Hepatocyte (in vitro differentiated cells): Measurements from ENCODE around the gene RBMS1.

Experiments used
- EZH2 ChIP-seq: fragments of 200-600 bp; sonication (generic); IDR thresholded peaks from 2 replicates; pipeline ENCODE4 v1.6.1; 2016; ENCODE audit warnings: antibody characterized with exemption, mild to moderate bottlenecking, borderline replicate concordance
- EZH2phosphoT487 ChIP-seq: fragments of 200-600 bp; sonication (generic); IDR thresholded peaks from one replicate; pipeline ENCODE4 v1.6.1; 2018; ENCODE audit warnings: antibody characterized with exemption, mild to moderate bottlenecking, low read depth, moderate library complexity; ENCODE audit not compliant: unreplicated experiment, severe bottlenecking
- TF ChIP-seq, protein P1 (sequence below): fragments of 200-600 bp; sonication (generic); IDR thresholded peaks from 2 replicates; pipeline ENCODE4 v1.5.1; 2016; ENCODE audit warnings: antibody characterized with exemption, mild to moderate bottlenecking; ENCODE audit not compliant: poor library complexity

DNA sequence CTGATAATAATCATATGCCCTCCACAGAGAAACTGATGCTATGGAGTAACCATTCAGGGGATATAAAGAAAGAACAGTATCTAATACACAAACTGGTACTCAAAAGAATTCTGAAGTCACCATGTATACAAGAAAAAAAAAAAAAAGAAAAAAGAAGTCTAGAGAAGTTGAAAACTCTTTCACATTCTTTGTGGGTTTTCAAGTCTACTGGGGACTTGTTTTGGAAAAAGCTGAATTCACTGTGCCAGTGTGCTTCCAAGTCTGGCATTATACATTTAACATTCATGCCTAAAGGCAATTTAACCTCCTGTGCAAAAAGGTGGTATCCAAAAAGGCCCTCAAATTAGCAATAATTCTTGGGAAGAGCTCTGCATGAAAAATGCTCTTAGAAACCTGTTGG, 198.7 kb downstream of the RBMS1 start:
- TF ChIP-seq, protein P1, sequence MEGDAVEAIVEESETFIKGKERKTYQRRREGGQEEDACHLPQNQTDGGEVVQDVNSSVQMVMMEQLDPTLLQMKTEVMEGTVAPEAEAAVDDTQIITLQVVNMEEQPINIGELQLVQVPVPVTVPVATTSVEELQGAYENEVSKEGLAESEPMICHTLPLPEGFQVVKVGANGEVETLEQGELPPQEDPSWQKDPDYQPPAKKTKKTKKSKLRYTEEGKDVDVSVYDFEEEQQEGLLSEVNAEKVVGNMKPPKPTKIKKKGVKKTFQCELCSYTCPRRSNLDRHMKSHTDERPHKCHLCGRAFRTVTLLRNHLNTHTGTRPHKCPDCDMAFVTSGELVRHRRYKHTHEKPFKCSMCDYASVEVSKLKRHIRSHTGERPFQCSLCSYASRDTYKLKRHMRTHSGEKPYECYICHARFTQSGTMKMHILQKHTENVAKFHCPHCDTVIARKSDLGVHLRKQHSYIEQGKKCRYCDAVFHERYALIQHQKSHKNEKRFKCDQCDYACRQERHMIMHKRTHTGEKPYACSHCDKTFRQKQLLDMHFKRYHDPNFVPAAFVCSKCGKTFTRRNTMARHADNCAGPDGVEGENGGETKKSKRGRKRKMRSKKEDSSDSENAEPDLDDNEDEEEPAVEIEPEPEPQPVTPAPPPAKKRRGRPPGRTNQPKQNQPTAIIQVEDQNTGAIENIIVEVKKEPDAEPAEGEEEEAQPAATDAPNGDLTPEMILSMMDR, result no peak
- TF ChIP-seq EZH2 (no peak), EZH2phosphoT487 (no peak)
